IPS-NIHi7 (cell line): ENCODE measurements around the gene SOX12.
"Not testable (repeated sequence)": the region's sequence is repeated elsewhere in the genome, so short reads cannot be mapped to it uniquely, and the experiment has no call there.

ENCODE experiments used
- DNase-seq: peaks from one replicate; pipeline ENCODE4 v3.0.0; 2012; ENCODE audit warnings: mixed read lengths; ENCODE audit errors: extremely low spot score

SOX12 gene

GRCh38 chr20:362271-363254, 37.2 kb downstream of the SOX12 start:
- DNase-seq: no peak

GRCh38 chr20:363319-364078, 38.1 kb downstream of the SOX12 start:
- DNase-seq: no peak

- no peak for DNase-seq
Measured at GRCh38 chr20:364905-365794, 39.8 kb downstream of the SOX12 start.

GRCh38 chr20:366041-366718, 40.8 kb downstream of the SOX12 start:
- no peak for DNase-seq

GRCh38 chr20:366719-367485, 41.5 kb downstream of the SOX12 start:
- DNase-seq: no peak

- no peak for DNase-seq
Measured at GRCh38 chr20:367486-367887, 42.1 kb downstream of the SOX12 start.

GRCh38 chr20:368915-369314, 43.6 kb downstream of the SOX12 start:
- no peak for DNase-seq

- DNase-seq: no peak
Measured at GRCh38 chr20:370151-370600, 44.8 kb downstream of the SOX12 start.

GRCh38 chr20:370977-371754, 45.8 kb downstream of the SOX12 start:
- DNase-seq: no peak

- no peak for DNase-seq
Measured at GRCh38 chr20:371755-372542, 46.6 kb downstream of the SOX12 start.

GRCh38 chr20:372543-373082, 47.3 kb downstream of the SOX12 start:
- not testable (repeated sequence) for DNase-seq

GRCh38 chr20:373171-373890, 48.0 kb downstream of the SOX12 start:
- peak; percentile 54 for DNase-seq

GRCh38 chr20:375265-375889, 50.0 kb downstream of the SOX12 start:
- no peak for DNase-seq

- DNase-seq: no peak
Measured at GRCh38 chr20:376089-376488, 50.7 kb downstream of the SOX12 start.

GRCh38 chr20:376750-377149, 51.4 kb downstream of the SOX12 start:
- no peak for DNase-seq

GRCh38 chr20:377578-377977, 52.2 kb downstream of the SOX12 start:
- DNase-seq: not testable (repeated sequence)

GRCh38 chr20:378961-379336, 53.6 kb downstream of the SOX12 start:
- no peak for DNase-seq
